HepG2 (cell line): Measurements from ENCODE around the gene NEDD4L. TPM values are rescaled to one million over a fixed set of nuclear protein-coding genes. Genes with fewer than 3 reads are reported as not detected.
A peak's percentile ranks its signal among the peaks of the same experiment; 100 is the strongest.

Experiments
- ATAC-seq: fragments of 200-7000 bp; cut with Tn5 transposase; 3 replicates; pipeline ENCODE4 v1.9.1; 2020; ENCODE audit warnings: mild to moderate bottlenecking, moderate library complexity
- BruUV-seq: library from RNA; stranded (reverse); fragments of 400-500 nt; replicated peaks from 2 replicates; lab custom pipeline; 2021; lab: Mats Ljungman, UMichigan
- CTCF ChIA-PET: fragments of 300-600 bp; formaldehyde crosslinking; extraction: SDS; loops from one replicate; lab custom pipeline; 2021; ENCODE audit warnings: low total read pairs, inconsistent platforms, low intra/inter-chr PET ratio; lab: Yijun Ruan, JAX
- POLR2A ChIA-PET: fragments of 350-600 bp; sonication (Branson Sonifier 250); formaldehyde crosslinking; loops from one replicate; lab custom pipeline; 2020; ENCODE audit warnings: antibody characterized with exemption, inconsistent platforms; lab: Yijun Ruan, JAX
- DNase-seq: peaks from one replicate; pipeline ENCODE4 v3.0.0-alpha.2; 2015; ENCODE audit warnings: low spot score
- FAIRE-seq: peaks from 3 replicates; lab custom pipeline; 2011; peaks lifted over from hg19 to GRCh38; lab: Jason Lieb, UNC
- H2AFZ ChIP-seq: one replicate; pipeline ENCODE4 v1.6.1; 2011; ENCODE audit warnings: low read length, inconsistent platforms
- H3K27ac ChIP-seq: fragments of 300-600 bp; 3 replicates; pipeline ENCODE4 v1.8.0; 2011; ENCODE audit warnings: mixed run types, mild to moderate bottlenecking, mixed read lengths, low read length, inconsistent platforms; ENCODE audit not compliant: insufficient read depth; ENCODE audit errors: extremely low read length
- H3K27me3 ChIP-seq, 2 experiments: fragments of 200-600 bp in 1 of 2; 2 replicates in 1 of 2; 3 replicates in 1 of 2; pipeline versions ENCODE4 v1.6.0 to v1.8.0; 2011; ENCODE audit warnings: low read length in 2 of 2, mild to moderate bottlenecking in 2 of 2, moderate library complexity in 2 of 2, inconsistent platforms in 1 of 2; ENCODE audit not compliant: insufficient read depth in 2 of 2, control insufficient read depth in 1 of 2
- H3K36me3 ChIP-seq, 2 experiments: fragments of 200-600 bp in 1 of 2; replicated peaks in 1 of 2; 2 replicates in 1 of 2; 3 replicates in 1 of 2; pipeline versions ENCODE4 v1.5.1 to v1.8.0; 2011; ENCODE audit warnings: low read length in 2 of 2, inconsistent platforms in 1 of 2; ENCODE audit not compliant: insufficient read depth in 2 of 2, control insufficient read depth in 1 of 2
- H3K4me1 ChIP-seq: 2 replicates; pipeline ENCODE4 v1.5.1; 2012; ENCODE audit warnings: low read length, inconsistent platforms; ENCODE audit not compliant: insufficient read depth
- H3K4me2 ChIP-seq: 2 replicates; pipeline ENCODE4 v1.6.0; 2011; ENCODE audit warnings: low read depth, low read length, inconsistent platforms
- H3K4me3 ChIP-seq, 3 experiments: fragments of 200-600 bp in 1 of 3; sonication (generic), shearing (Covaris generic) in 1 of 3; replicated peaks in 1 of 3; 2 replicates each; pipeline ENCODE4 v1.5.1; 2011 to 2016; ENCODE audit warnings: low read length in 3 of 3, inconsistent platforms in 2 of 3, low read depth in 2 of 3, mild to moderate bottlenecking in 2 of 3, control low read depth in 1 of 3, mixed read lengths in 1 of 3; ENCODE audit not compliant: insufficient read depth in 1 of 3
- H3K79me2 ChIP-seq: one replicate; pipeline ENCODE4 v1.6.1; 2011; ENCODE audit warnings: low read length, inconsistent platforms; ENCODE audit not compliant: insufficient read depth
- H3K9ac ChIP-seq: 2 replicates; pipeline ENCODE4 v1.6.0; 2011; ENCODE audit warnings: mild to moderate bottlenecking, low read depth, low read length, inconsistent platforms; ENCODE audit not compliant: insufficient read depth
- H3K9me3 ChIP-seq: 2 replicates; pipeline ENCODE4 v1.5.1; 2012; ENCODE audit warnings: mild to moderate bottlenecking, low read length
- H4K20me1 ChIP-seq: 2 replicates; pipeline ENCODE4 v1.6.0; 2011; ENCODE audit warnings: inconsistent platforms, mild to moderate bottlenecking, low read length, moderate library complexity; ENCODE audit not compliant: insufficient read depth
- MLLT10 ChIP-seq: sonication (generic); formaldehyde crosslinking; IDR thresholded peaks from 2 replicates; pipeline ENCODE4 v1.4.0; 2020; ENCODE audit warnings: missing genetic modification reagents
- NFIC ChIP-seq: IDR thresholded peaks from 2 replicates; pipeline ENCODE4 v1.6.1; 2012; ENCODE audit warnings: mild to moderate bottlenecking, low read length, inconsistent platforms
- SP5 ChIP-seq: IDR thresholded peaks from 2 replicates; pipeline ENCODE4 v1.6.1; 2016; ENCODE audit warnings: low read depth, borderline replicate concordance
- SRY ChIP-seq: sonication (generic); formaldehyde crosslinking; IDR thresholded peaks from 2 replicates; pipeline ENCODE4 v1.8.0; 2022; ENCODE audit warnings: mild to moderate bottlenecking, missing genetic modification reagents
- ZNF652 ChIP-seq: IDR thresholded peaks from 2 replicates; pipeline ENCODE4 v1.6.1; 2016; ENCODE audit warnings: low read depth, borderline replicate concordance
- ZNF891 ChIP-seq: sonication (generic); formaldehyde crosslinking; IDR thresholded peaks from 2 replicates; pipeline ENCODE4 v1.5.0; 2020; ENCODE audit warnings: mild to moderate bottlenecking, missing genetic modification reagents
- ZSCAN12 ChIP-seq: sonication (generic); formaldehyde crosslinking; IDR thresholded peaks from 2 replicates; pipeline ENCODE4 v1.9.0; 2021; ENCODE audit warnings: mild to moderate bottlenecking, missing genetic modification reagents
- WGBS: methylation state at CpG from one replicate; pipeline ENCODE4 v1.1.6; 2017; ENCODE audit warnings: low lambda C conversion rate; 5-methylcytosine and 5-hydroxymethylcytosine counted together
- in situ Hi-C: cut with HindIII; loops from 2 replicates; pipeline ENCODE4 v1.10.0; 2017; ENCODE audit warnings: low pct_unique_long_range_greater_than_20kb; ENCODE audit not compliant: extremely low pct_ligation_motif_present
- intact Hi-C: fragments of 100-400 bp; cut with micrococcal nuclease; formaldehyde crosslinking; loops from one replicate; pipeline ENCODE4 v1.10.0; 2022; ENCODE audit not compliant: unreplicated experiment
- polyA plus RNA-seq, 8 experiments: library from polyadenylated mRNA; depleted of rRNA in 3 of 8; stranded (reverse) in 7 of 8; unstranded in 1 of 8; fragments of >200 nt; fragmentation: Illumina TruSeq in 4 of 8; extraction: Trizol in 4 of 8; gene quantifications; 2 replicates each; pipeline versions ENCODE4 v1.2.1 to v1.2.3, GENCODE V29; 2011 to 2016; ENCODE audit warnings: low read depth in 4 of 8, missing spikeins in 1 of 8, mixed read lengths in 1 of 8; ENCODE audit not compliant: insufficient read depth in 1 of 8
- total RNA-seq, 5 experiments: library from RNA; depleted of rRNA; stranded (reverse); fragments of >200 nt; fragmentation: Illumina TruSeq; extraction: Trizol; gene quantifications; 2 replicates each; pipeline ENCODE4 v1.2.3, GENCODE V29; 2016; ENCODE audit warnings: low read depth in 1 of 5
- TF ChIP-seq, protein P1 (sequence below): sonication (generic); formaldehyde crosslinking; IDR thresholded peaks from 2 replicates; pipeline ENCODE4 v1.4.0; 2020; ENCODE audit warnings: missing genetic modification reagents, borderline replicate concordance
- TF ChIP-seq, protein P2 (sequence below): IDR thresholded peaks from 2 replicates; pipeline ENCODE4 v1.6.1; 2016; ENCODE audit warnings: low read depth
- TF ChIP-seq, protein P3 (sequence below): sonication (generic); formaldehyde crosslinking; IDR thresholded peaks from 2 replicates; pipeline ENCODE4 v1.8.1; 2023; ENCODE audit warnings: missing genetic modification reagents, inconsistent platforms, borderline replicate concordance
- TF ChIP-seq, protein P4 (sequence below): IDR thresholded peaks from 2 replicates; pipeline ENCODE4 v1.4.0; 2020; ENCODE audit warnings: mild to moderate bottlenecking, missing genetic modification reagents

NEDD4L gene
- total and polyA plus RNA-seq, 2 of the 13 experiments (the other 11 are each of a cell fraction or from before 2014, with no cell fraction given) = 168 to 390 TPM

DNA sequence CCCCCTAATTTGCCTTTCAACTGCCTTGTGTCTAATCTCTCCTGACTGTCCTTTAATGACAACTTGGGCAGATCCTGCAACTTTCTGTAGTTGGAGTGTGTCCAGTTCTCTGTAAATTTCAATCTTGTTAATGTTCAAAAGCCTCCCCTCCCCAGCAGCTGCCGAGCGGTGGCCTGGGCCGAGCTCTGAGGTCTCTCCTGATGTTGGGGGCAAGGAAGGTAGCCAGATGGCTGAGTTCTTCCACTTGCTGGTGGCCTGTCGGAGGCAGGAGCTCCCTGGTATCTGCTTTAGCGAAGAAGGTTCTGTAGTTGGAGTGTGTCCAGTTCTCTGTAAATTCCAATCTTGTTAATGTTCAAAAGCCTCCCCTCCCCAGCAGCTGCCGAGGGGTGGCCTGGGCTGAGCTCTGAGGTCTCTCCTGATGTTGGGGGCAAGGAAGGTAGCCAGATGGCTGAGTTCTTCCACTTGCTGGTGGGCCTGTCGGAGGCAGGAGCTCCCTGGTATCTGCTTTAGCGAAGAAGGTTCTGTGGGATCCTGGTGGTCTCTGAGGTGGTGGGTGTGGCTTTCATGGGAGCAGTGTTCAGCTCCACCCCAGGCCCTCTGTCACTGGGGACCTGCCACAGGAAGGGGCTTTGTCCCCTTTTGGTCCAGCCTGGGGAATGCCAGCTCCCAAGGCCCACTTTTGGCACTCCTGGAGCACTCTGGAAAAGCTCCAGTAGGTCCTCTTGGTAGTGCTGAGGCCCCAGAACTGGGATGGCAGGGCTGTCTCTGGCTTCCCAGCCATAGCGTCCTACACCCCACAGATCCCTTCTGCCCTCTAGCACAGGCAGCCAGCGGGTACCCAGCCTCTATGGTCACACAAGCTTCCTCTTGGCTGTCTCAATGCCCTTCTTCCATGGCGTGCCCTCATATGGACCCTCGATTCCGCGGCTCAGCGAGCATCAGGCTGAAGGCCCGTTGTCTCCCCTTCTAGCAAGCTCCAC is 373.0 kb downstream of the NEDD4L start:
- peak overlapping the region; percentile 64 for H3K4me2 ChIP-seq
- in situ Hi-C loops (loop anchor here (10.0 kb wide), 1 partner anchor 392 kb away; no protein-coding TSS in a partner anchor), intact Hi-C loops (loop anchor here (1.0 to 10.0 kb wide), 2 partner anchors 10 to 792 kb away; partner anchors contain the start of gene NARS1)
- ChIA-PET CTCF (no interaction called here), POLR2A (interaction anchor here (0.6 to 6.8 kb wide), 21 partner anchors 12 to 1635 kb away, joined by 3 to 181 read pairs (median 4); no protein-coding TSS in a partner anchor)
- TSS peak; percentile 51 for BruUV-seq
- H3K79me2 ChIP-seq = peaks cover 11% of the 10 kb centered on the region
- peaks cover 68% of the 10 kb centered on the region for H3K4me1 ChIP-seq
- no peak overlapping the region for H2AFZ ChIP-seq
- DNase-seq = peak; percentile 70
- peak; percentile 60 for FAIRE-seq
- no peaks in the 10 kb centered on the region for H3K36me3 ChIP-seq
- no peaks in the 10 kb centered on the region for H3K9me3 ChIP-seq
- peak overlapping the region; percentile 98 for H3K27ac ChIP-seq
- peak; percentile 27 for ATAC-seq
- peak overlapping the region; percentile 73 for H3K9ac ChIP-seq
- H4K20me1 ChIP-seq = no peaks in the 10 kb centered on the region
- H3K4me3 ChIP-seq = peak overlapping the region in 1 of 3 experiments; percentile 42; a peak in 2 of 6 replicates
- H3K27me3 ChIP-seq = no peaks in the 10 kb centered on the region
- WGBS = 63% methylated on average over 16 of the region's 16 CpGs
- TF ChIP-seq, protein P1, sequence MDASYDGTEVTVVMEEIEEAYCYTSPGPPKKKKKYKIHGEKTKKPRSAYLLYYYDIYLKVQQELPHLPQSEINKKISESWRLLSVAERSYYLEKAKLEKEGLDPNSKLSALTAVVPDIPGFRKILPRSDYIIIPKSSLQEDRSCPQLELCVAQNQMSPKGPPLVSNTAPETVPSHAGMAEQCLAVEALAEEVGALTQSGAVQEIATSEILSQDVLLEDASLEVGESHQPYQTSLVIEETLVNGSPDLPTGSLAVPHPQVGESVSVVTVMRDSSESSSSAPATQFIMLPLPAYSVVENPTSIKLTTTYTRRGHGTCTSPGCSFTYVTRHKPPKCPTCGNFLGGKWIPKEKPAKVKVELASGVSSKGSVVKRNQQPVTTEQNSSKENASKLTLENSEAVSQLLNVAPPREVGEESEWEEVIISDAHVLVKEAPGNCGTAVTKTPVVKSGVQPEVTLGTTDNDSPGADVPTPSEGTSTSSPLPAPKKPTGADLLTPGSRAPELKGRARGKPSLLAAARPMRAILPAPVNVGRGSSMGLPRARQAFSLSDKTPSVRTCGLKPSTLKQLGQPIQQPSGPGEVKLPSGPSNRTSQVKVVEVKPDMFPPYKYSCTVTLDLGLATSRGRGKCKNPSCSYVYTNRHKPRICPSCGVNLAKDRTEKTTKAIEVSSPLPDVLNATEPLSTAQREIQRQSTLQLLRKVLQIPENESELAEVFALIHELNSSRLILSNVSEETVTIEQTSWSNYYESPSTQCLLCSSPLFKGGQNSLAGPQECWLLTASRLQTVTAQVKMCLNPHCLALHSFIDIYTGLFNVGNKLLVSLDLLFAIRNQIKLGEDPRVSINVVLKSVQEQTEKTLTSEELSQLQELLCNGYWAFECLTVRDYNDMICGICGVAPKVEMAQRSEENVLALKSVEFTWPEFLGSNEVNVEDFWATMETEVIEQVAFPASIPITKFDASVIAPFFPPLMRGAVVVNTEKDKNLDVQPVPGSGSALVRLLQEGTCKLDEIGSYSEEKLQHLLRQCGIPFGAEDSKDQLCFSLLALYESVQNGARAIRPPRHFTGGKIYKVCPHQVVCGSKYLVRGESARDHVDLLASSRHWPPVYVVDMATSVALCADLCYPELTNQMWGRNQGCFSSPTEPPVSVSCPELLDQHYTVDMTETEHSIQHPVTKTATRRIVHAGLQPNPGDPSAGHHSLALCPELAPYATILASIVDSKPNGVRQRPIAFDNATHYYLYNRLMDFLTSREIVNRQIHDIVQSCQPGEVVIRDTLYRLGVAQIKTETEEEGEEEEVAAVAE (CRISPR knock-in tag) = no peak
- no peak for TF ChIP-seq MLLT10
- TF ChIP-seq ZNF891 (CRISPR knock-in tag) = peak; percentile 80; the same call in 1 of the 2 replicates
- no peak for TF ChIP-seq SP5 (CRISPR knock-in tag)
- no peak for TF ChIP-seq ZNF652
- TF ChIP-seq, protein P2, sequence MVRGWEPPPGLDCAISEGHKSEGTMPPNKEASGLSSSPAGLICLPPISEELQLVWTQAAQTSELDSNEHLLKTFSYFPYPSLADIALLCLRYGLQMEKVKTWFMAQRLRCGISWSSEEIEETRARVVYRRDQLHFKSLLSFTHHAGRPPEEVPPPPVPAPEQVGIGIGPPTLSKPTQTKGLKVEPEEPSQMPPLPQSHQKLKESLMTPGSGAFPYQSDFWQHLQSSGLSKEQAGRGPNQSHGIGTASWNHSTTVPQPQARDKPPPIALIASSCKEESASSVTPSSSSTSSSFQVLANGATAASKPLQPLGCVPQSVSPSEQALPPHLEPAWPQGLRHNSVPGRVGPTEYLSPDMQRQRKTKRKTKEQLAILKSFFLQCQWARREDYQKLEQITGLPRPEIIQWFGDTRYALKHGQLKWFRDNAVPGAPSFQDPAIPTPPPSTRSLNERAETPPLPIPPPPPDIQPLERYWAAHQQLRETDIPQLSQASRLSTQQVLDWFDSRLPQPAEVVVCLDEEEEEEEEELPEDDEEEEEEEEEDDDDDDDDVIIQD (CRISPR knock-in tag) = no peak
- TF ChIP-seq, protein P3, sequence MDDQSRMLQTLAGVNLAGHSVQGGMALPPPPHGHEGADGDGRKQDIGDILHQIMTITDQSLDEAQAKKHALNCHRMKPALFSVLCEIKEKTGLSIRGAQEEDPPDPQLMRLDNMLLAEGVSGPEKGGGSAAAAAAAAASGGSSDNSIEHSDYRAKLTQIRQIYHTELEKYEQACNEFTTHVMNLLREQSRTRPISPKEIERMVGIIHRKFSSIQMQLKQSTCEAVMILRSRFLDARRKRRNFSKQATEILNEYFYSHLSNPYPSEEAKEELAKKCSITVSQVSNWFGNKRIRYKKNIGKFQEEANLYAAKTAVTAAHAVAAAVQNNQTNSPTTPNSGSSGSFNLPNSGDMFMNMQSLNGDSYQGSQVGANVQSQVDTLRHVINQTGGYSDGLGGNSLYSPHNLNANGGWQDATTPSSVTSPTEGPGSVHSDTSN = no peak
- TF ChIP-seq NFIC = no peak
- TF ChIP-seq, protein P4, sequence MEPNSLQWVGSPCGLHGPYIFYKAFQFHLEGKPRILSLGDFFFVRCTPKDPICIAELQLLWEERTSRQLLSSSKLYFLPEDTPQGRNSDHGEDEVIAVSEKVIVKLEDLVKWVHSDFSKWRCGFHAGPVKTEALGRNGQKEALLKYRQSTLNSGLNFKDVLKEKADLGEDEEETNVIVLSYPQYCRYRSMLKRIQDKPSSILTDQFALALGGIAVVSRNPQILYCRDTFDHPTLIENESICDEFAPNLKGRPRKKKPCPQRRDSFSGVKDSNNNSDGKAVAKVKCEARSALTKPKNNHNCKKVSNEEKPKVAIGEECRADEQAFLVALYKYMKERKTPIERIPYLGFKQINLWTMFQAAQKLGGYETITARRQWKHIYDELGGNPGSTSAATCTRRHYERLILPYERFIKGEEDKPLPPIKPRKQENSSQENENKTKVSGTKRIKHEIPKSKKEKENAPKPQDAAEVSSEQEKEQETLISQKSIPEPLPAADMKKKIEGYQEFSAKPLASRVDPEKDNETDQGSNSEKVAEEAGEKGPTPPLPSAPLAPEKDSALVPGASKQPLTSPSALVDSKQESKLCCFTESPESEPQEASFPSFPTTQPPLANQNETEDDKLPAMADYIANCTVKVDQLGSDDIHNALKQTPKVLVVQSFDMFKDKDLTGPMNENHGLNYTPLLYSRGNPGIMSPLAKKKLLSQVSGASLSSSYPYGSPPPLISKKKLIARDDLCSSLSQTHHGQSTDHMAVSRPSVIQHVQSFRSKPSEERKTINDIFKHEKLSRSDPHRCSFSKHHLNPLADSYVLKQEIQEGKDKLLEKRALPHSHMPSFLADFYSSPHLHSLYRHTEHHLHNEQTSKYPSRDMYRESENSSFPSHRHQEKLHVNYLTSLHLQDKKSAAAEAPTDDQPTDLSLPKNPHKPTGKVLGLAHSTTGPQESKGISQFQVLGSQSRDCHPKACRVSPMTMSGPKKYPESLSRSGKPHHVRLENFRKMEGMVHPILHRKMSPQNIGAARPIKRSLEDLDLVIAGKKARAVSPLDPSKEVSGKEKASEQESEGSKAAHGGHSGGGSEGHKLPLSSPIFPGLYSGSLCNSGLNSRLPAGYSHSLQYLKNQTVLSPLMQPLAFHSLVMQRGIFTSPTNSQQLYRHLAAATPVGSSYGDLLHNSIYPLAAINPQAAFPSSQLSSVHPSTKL = 0 out of 2 replicates have a peak, but pooled peaks have one; percentile 2
- 0 out of 2 replicates have a peak, but pooled peaks have one; percentile 40 for TF ChIP-seq SRY (CRISPR knock-in tag)
- no peak for TF ChIP-seq ZSCAN12 (CRISPR knock-in tag)
